Transverse colon (tissue), 4 donors: ENCODE results near the gene MEIOB.

Source experiments
- POLR2A ChIP-seq: fragments of 450-650 bp; IDR thresholded peaks from one replicate; pipeline ENCODE4 v1.6.1; 2016; ENCODE audit warnings: antibody characterized with exemption, mild to moderate bottlenecking, moderate library complexity
- POLR2AphosphoS5 ChIP-seq, 3 donors: sonication (generic); formaldehyde crosslinking; IDR thresholded peaks; one replicate each; pipeline ENCODE4 v1.6.1; 2016; ENCODE audit warnings: antibody characterized with exemption in 3 of 3
- TF ChIP-seq, protein P1 (sequence below), 5 experiments: fragments of 200-600 bp in 3 of 5; fragments of 450-650 bp in 2 of 5; sonication (generic) in 3 of 5; IDR thresholded peaks; 1 replicate in 2 of 5; 2 replicates in 3 of 5; pipeline ENCODE4 v1.5.1; 2016 to 2017; ENCODE audit warnings: antibody characterized with exemption in 5 of 5, inconsistent platforms in 3 of 5, mild to moderate bottlenecking in 2 of 5, moderate library complexity in 1 of 5

- TF ChIP-seq, protein P1, sequence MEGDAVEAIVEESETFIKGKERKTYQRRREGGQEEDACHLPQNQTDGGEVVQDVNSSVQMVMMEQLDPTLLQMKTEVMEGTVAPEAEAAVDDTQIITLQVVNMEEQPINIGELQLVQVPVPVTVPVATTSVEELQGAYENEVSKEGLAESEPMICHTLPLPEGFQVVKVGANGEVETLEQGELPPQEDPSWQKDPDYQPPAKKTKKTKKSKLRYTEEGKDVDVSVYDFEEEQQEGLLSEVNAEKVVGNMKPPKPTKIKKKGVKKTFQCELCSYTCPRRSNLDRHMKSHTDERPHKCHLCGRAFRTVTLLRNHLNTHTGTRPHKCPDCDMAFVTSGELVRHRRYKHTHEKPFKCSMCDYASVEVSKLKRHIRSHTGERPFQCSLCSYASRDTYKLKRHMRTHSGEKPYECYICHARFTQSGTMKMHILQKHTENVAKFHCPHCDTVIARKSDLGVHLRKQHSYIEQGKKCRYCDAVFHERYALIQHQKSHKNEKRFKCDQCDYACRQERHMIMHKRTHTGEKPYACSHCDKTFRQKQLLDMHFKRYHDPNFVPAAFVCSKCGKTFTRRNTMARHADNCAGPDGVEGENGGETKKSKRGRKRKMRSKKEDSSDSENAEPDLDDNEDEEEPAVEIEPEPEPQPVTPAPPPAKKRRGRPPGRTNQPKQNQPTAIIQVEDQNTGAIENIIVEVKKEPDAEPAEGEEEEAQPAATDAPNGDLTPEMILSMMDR (IDR thresholded peaks at IDR 0.05), result no peak
- no peak for TF ChIP-seq POLR2A
- TF ChIP-seq POLR2AphosphoS5 (IDR thresholded peaks at IDR 0.05), result no peak
Observed at GRCh38 chr16:1876468-1876867, 4.5 kb upstream of the MEIOB start.
